Measurements from ENCODE around the gene SPRR2F.

Gene SPRR2F

GRCh38 chr1:153081736-153082135 lies 31.6 kb downstream of the SPRR2F start:
- ChIA-PET CTCF (no interaction called here), POLR2A (no interaction called here)
- TF ChIP-seq CTCF (IDR thresholded peaks at IDR 0.05; ENCODE audit: control extremely low read depth, extremely low read depth, low read depth, missing control alignments): no peak
- DNase-seq (ENCODE audit: extremely low spot score): no peak

GRCh38 chr1:153072806-153073726 lies 40.2 kb downstream of the SPRR2F start:
- POLR2A ChIA-PET: no interaction called here
- no peak for DNase-seq (ENCODE audit: extremely low spot score)
- CTCF ChIA-PET: interaction anchor here (2.9 kb wide), 1 partner anchor 15 kb away, joined by 6 read pairs; no protein-coding TSS in a partner anchor
- no peak for TF ChIP-seq CTCF (IDR thresholded peaks at IDR 0.05; ENCODE audit: control extremely low read depth, extremely low read depth, low read depth, missing control alignments)

GRCh38 chr1:153071511-153071910 lies 41.8 kb downstream of the SPRR2F start, which contains the start of gene SPRR2B:
SPRR2B (minus strand) TSS chr1:153071611; CDS start chr1:153070839, 772 bp downstream.
- no peak for DNase-seq (ENCODE audit: extremely low spot score)
- no peak for TF ChIP-seq CTCF (IDR thresholded peaks at IDR 0.05; ENCODE audit: control extremely low read depth, extremely low read depth, low read depth, missing control alignments)
- ChIA-PET POLR2A (no interaction called here), CTCF (interaction anchor here (1.2 to 1.6 kb wide), 2 partner anchors 13 to 121 kb away, joined by 3 to 4 read pairs; partner anchors contain the start of gene SPRR2A)

GRCh38 chr1:153070243-153070642 lies 43.1 kb downstream of the SPRR2F start:
- TF ChIP-seq CTCF (IDR thresholded peaks at IDR 0.05; ENCODE audit: control extremely low read depth, extremely low read depth, low read depth, missing control alignments): no peak
- DNase-seq (ENCODE audit: extremely low spot score): no peak
- POLR2A ChIA-PET: no interaction called here
- CTCF ChIA-PET: interaction anchor here (1.3 to 1.6 kb wide), 2 partner anchors 19 to 123 kb away, joined by 3 to 4 read pairs; no protein-coding TSS in a partner anchor

Data from GM10248 (cell line).